ENCODE results near the gene LRMDA.
"Not testable (repeated sequence)": the region's sequence is repeated elsewhere in the genome, so short reads cannot be mapped to it uniquely, and the experiment has no call there.

LRMDA gene

GRCh38 chr10:75508814-75509306 is 77.4 kb downstream of the LRMDA start:
- DNase-seq: no peak

GRCh38 chr10:75509706-75510105 is 78.3 kb downstream of the LRMDA start:
- no peak for DNase-seq

- DNase-seq: no peak
Observed at GRCh38 chr10:75511011-75511410, 79.6 kb downstream of the LRMDA start.

DNA sequence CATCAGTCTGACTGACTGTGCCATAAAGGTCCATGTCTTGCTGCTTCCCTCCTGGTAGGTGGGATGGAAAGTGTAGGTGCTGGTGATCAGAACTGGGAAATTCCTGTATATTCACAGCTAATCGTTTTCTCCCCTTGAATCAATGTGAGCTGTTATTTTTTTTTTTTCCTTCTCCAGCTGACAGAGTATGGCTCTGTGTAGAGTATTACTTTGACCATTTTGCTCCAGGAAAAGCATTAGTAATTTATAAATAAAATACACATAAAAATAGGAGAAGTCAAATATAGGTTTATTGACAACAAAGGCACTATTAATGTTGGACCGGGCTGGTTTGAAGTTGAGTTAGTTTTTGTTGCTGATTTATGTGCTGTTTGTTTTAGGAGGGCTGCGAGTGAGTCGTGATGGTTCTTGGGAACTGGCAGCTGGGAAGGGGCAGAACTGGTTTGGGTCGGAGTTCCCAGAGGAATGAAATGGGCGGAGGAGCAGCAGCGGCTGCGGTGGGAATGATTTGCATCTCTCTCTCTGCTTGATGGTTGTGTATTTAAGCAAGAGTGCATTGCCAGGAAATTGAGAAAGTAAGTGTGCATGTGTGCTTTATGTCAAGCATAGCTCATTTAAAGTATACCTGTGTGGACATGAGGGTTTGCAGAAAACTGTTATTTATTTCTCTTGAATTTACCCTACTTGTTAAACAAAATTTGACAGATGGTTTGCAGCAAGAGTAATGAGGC is 80.9 kb downstream of the LRMDA start:
- DNase-seq: no peak

GRCh38 chr10:75513292-75513885 is 82.0 kb downstream of the LRMDA start:
- no peak for DNase-seq

- DNase-seq: no peak
Observed at GRCh38 chr10:75514830-75515229, 83.4 kb downstream of the LRMDA start.

DNA sequence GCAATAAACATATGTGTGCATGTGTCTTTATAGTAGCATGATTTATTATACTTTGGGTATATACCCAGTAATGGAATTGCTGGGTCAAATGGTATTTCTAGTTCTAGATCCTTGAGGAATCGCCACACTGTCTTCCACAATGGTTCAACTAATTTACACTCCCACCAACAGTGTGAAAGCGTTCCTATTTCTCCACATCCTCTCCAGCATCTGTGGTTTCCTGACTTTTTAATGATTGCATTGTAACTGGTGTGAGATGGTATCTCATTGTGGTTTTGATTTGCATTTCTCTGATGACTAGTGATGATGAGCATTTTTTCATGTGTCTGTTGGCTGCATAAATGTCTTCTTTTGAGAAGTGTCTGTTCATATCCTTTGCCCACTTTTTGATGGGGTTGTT is 84.7 kb downstream of the LRMDA start:
- not testable (repeated sequence) for DNase-seq

GRCh38 chr10:75519213-75519612 is 87.8 kb downstream of the LRMDA start:
- DNase-seq: not testable (repeated sequence)

DNA sequence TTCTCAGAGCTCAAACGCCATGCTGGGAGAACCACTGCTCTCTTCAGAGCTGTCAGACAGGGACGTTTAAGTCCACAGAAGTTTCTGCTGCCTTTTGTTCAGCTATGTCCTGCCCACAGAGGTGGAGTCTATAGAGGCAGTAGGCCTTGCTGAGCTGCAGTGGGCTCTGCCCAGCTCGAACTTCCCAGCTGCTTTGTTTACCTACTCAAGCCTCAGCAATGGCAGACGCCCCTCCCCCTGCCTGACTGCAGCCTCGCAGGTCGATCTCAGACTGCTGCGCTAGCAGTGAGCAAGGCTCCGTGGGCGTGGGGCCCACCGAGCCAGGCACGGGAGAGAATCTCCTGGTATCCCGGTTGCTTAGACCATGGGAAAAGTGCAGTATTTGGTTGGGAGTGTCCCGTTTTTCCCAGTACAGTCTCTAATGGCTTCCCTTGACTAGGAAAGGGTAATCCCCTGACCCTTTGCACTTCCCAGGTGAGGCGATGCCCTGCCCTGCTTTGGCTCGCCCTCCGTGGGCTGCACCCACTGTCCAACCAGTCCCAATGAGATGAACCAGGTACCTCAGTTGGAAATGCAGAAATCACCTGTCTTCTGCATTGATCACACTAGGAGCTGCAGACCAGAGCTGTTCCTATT is 89.9 kb downstream of the LRMDA start:
- DNase-seq: not testable (repeated sequence)

- no peak for DNase-seq
Observed at GRCh38 chr10:75525067-75525466, 93.6 kb downstream of the LRMDA start.

GRCh38 chr10:75525646-75526045 is 94.2 kb downstream of the LRMDA start:
- DNase-seq: no peak

- no peak for DNase-seq
Observed at GRCh38 chr10:75527542-75527941, 96.1 kb downstream of the LRMDA start.

DNA sequence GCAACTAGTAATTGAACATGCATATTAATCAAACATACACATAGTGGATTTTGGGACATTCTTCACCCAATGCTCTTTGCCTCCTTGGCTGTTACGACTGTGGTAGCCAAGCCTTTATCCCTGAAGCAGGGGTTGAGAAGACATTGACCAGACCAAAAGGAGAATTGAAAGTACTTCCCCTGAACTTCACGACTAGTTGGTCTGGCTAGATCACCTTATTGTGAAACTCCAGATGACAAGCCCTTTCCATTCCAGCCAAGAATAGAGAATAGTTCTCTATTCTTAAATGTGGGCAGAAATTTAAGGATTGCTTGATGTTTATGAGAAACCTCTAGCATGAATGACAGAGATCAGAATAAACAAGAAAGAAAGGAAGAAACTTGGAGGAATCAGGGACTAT is 97.0 kb downstream of the LRMDA start:
- DNase-seq: no peak

DNA sequence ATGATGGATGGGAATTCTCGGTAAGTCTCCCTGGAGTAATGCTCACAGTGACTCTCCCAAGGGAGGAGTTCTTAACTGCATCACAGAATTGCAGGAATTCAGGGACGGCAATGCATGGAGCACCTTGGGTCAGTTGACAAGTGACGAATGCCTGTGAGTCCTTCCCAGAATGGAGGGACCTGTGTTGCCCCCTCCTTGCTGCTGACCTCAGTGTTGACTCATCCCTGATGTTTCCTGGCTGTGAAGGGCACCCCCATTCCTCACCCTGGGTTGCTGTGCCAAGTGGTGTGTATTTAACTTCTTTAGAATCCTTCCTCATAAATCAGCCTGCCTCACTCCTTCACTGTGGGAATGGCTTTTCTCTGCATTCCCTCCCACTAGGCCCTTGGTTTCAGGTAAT is 98.9 kb downstream of the LRMDA start:
- DNase-seq: no peak

- DNase-seq: no peak
Observed at GRCh38 chr10:75531571-75532031, 100.2 kb downstream of the LRMDA start.

GRCh38 chr10:75532253-75532924 is 101.0 kb downstream of the LRMDA start:
- DNase-seq: no peak

DNA sequence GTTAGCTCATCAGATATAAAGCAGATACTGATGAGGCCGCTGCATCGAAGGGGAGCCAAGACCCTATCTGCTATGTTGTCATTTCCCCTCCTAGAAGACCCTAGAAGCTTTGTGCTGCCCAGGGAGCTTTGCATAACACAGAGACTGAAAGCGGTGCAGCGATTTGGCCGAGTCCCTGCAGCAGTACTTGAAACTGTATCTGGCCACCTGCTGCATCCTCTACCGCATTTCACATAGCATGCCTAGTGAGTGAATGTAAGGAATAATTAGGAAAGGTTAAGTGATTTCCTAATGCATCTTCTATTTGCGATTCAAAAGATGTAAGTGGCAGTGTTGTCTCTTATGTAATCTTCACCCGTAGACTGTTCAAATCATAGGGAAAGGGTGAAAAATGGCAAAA is 106.7 kb downstream of the LRMDA start:
- no peak for DNase-seq

GRCh38 chr10:75538765-75539164 is 107.3 kb downstream of the LRMDA start:
- DNase-seq: no peak

GRCh38 chr10:75540357-75540966 is 109.0 kb downstream of the LRMDA start:
- no peak for DNase-seq

- DNase-seq: no peak
Observed at GRCh38 chr10:75540981-75541380, 109.6 kb downstream of the LRMDA start.

- no peak for DNase-seq
Observed at GRCh38 chr10:75541411-75541810, 110.0 kb downstream of the LRMDA start.

- DNase-seq: no peak
Observed at GRCh38 chr10:75542084-75542483, 110.7 kb downstream of the LRMDA start.

DNA sequence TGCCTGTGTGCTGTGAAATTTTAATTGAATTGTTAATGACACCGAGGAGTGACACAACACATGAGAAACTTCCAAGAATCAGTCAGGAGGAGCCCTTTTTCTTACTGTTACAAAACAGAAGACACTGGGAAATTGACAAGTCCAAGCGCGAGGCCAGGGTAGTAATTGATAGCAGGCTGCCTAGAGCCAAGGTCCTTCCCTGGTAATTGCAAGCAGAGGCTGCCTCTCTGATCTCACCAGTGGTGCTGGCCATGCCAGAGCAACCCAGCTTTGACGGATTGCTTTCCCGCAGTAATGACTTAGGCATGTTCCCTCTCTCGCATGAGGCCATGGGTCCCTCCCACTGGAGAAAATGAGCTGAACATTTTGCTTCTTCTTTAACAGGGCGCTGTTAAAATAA is 111.5 kb downstream of the LRMDA start:
- no peak for DNase-seq

Measured in activated CD4-positive, alpha-beta T cell treated with anti-CD3 and anti-CD28 coated beads, Interleukin-2, Interleukin-6, amounts not matched to agents 100 ng/mL and 50 ng/mL, durations not matched to agents 16 hours and 8 hours (primary cell).